ENCODE results near the gene RUFY2.

Gene RUFY2

DNA sequence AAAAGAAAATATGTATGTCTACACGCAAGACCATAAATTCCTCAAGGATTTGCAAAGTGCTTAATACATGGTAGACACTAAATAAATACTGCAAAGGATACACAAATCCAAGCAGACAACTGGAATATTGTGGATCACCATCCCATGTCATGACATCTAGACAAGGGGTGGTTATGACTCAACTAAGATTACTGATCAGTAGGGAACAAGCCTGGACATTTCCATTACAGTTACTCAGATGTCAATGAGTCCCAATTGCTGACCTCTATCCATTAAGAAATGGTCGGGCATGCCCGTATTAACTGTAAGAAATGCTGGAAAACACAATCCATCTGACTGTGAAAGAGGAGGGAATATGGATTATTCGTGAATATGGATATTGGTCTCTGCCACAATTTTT is 27.6 kb upstream of the RUFY2 start:
- TF ChIP-seq CTCF (IDR thresholded peaks at IDR 0.05; ENCODE audit: control extremely low read depth, extremely low read depth, low read depth, missing control alignments), result no peak
- CTCF ChIA-PET, result no interaction called here
- no peak for DNase-seq (ENCODE audit: extremely low spot score)
- POLR2A ChIA-PET, result no interaction called here

GRCh38 chr10:68428396-68429104 is 21.5 kb upstream of the RUFY2 start:
- TF ChIP-seq CTCF (IDR thresholded peaks at IDR 0.05; ENCODE audit: control extremely low read depth, extremely low read depth, low read depth, missing control alignments), result no peak
- CTCF ChIA-PET, result interaction anchor here (1.4 kb wide), 1 partner anchor 25 kb away, joined by 3 read pairs; no protein-coding TSS in a partner anchor
- no peak for DNase-seq (ENCODE audit: extremely low spot score)
- POLR2A ChIA-PET, result interaction anchor here (0.6 kb wide), 1 partner anchor 82 kb away, joined by 4 read pairs; no protein-coding TSS in a partner anchor

DNA sequence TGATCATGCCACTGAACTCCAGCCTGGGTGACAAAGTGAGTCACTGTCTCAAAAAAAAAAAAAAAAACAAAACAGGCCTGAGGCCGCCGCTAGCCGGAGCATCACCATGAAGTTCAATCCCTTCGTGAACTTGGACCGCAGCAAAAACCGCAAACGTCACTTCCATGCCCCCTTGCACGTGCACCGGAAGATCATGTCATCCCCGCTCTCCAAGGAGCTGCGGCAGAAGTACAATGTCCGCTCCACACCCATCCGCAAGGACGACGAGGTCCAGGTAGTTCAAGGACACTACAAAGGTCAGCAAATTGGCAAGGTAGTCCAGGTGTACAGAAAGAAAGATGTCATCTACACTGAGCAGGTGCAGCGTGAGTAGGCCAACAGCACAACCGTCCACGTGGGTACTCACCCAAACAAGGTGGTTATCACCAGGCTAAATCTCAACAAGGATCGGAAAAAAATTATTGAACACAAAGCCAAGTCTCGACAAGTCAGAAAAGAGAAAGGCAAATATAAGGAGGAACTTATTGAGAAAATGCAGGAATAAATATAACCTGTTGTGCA is 17.5 kb upstream of the RUFY2 start:
- ChIA-PET CTCF (no interaction called here), POLR2A (no interaction called here)
- no peak for TF ChIP-seq CTCF (IDR thresholded peaks at IDR 0.05; ENCODE audit: control extremely low read depth, extremely low read depth, low read depth, missing control alignments)
- no peak for DNase-seq (ENCODE audit: extremely low spot score)

DNA sequence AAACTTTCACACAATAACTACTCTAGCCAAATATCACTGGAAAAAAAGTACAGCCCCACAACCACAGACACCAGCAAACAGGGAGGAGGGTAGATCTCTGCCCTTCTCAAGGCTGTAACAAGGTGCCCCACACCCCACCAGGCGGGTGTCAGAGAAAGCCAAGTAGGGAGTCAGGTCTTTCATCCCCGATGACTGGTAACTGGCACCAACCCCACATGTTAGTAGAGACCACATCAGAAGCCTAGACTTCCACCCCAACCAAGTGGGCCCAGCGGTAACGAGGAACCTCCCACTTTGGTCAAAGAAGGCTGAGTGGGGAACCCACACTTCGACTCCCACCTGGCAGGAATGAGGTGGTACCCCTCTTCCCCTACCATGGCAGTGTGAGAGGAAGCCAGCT is 16.4 kb upstream of the RUFY2 start:
- CTCF ChIA-PET, result interaction anchor here (2.5 kb wide), 1 partner anchor 17 kb away, joined by 10 read pairs; the partner anchor contains the start of gene RUFY2
- no peak for DNase-seq (ENCODE audit: extremely low spot score)
- POLR2A ChIA-PET, result no interaction called here
- TF ChIP-seq CTCF (IDR thresholded peaks at IDR 0.05; ENCODE audit: control extremely low read depth, extremely low read depth, low read depth, missing control alignments), result no peak

DNA sequence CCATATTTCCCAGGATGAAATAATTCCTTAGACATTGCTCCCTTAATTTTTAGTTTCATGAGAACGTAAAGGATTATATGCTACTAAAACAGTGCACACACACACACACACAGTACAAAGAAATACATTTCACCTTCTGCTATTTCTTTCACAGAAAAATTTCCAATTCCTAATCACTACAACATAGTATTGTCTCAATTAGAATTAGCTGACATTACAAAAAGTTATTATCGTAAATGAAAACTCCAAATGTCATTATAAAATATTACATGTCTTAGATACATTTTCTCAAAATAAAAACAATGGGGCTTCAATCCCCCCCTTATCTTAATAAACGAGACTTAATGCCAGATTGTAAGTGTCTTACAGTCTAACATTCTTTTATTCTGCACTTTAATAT is 12.3 kb upstream of the RUFY2 start:
- ChIA-PET CTCF (interaction anchor here (1.1 to 1.5 kb wide), 2 partner anchors 11 to 13 kb away, joined by 3 read pairs; partner anchors contain the start of gene RUFY2), POLR2A (no interaction called here)
- DNase-seq (ENCODE audit: extremely low spot score), result no peak
- no peak for TF ChIP-seq CTCF (IDR thresholded peaks at IDR 0.05; ENCODE audit: control extremely low read depth, extremely low read depth, low read depth, missing control alignments)

DNA sequence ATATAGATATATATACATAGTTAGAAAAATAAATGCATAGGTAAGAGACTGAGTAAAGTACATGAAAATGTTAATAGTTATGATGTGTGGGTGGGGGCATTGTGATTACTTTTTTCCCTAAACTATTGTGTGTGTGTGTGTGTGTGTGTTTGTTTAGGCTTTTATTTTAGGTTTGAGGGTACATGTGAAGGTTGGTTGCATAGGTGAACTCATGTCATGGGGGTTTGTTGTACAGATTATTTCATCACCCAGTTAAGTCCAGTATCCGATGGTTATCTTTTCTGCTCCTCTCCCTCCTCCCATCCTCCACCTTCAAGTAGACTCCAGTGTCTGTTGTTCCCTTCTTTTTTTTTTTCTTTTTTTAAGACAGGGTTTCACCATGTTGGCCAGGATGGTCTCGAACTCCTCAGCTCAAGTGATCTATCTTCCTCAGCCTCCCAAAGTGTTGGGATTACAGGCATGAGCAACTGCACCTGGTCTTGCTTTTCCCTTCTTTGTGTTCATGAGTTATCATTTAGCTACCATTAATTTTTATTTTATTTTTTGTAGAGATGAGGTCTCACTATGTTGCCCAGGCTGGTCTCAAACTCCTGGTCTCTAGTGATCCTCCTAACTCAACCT is 1.9 kb upstream of the RUFY2 start:
- DNase-seq (ENCODE audit: extremely low spot score), result no peak
- CTCF ChIA-PET, result interaction anchor here (1.1 kb wide), 1 partner anchor 11 kb away, joined by 3 read pairs; no protein-coding TSS in a partner anchor
- POLR2A ChIA-PET, result no interaction called here
- TF ChIP-seq CTCF (IDR thresholded peaks at IDR 0.05; ENCODE audit: control extremely low read depth, extremely low read depth, low read depth, missing control alignments), result no peak
